GM19455 (cell line): Measurements from ENCODE around the gene RAD51B.
"Not testable (repeated sequence)": the region's sequence is repeated elsewhere in the genome, so short reads cannot be mapped to it uniquely, and the experiment has no call there.

ENCODE experiments used
- ATAC-seq: cut with Tn5 transposase; IDR thresholded peaks from one replicate; pipeline ENCODE4 v1.9.1; 2021; ENCODE audit not compliant: unreplicated experiment

The RAD51B gene

DNA sequence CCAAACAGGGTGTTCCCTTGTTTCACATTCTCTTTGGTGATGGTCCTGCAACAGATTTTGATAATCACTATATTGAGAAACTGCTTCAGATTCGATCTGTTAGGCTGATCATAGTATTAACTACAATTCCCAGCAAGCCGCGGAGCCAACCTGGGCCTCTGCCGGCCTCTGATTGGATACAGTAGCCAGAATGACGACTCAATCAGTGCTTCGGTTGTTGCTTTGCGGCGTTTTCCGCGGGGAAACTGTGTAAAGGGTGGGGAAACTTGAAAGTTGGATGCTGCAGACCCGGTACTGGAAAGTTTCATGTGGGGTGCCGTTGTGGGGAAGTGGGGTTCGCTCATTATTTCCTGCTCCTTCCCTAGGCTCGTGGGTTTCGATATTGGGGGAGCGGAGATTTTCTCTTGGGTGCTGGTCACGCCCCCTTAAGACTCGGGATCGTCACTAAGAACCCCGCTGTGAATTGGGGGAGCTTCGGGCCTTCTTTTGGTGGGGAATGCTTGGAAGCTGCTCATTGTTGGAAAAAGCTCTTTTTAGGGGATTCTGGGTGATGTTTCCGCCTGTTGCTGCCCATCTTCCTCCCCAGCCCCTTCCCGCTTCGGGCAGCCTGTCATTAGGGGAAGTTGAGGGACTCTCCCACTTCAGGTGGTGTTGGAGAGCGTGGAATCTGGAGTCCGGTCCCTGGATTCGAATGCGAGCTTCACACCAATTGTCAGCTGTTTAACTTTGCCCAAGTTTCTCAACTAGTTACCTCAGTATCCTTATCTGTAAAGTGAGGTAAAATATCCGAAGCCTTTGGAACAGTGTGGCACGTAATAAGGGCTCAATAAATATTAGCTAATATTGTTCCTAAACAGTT, at the start of gene RAD51B:
TSS of gene RAD51B (plus strand) at position 217 of the 859 bp plus-strand sequence.
- peak; percentile 66 for ATAC-seq

GRCh38 chr14:67773844-67774377, 45.7 kb upstream of the RAD51B start:
- ATAC-seq = no peak

DNA sequence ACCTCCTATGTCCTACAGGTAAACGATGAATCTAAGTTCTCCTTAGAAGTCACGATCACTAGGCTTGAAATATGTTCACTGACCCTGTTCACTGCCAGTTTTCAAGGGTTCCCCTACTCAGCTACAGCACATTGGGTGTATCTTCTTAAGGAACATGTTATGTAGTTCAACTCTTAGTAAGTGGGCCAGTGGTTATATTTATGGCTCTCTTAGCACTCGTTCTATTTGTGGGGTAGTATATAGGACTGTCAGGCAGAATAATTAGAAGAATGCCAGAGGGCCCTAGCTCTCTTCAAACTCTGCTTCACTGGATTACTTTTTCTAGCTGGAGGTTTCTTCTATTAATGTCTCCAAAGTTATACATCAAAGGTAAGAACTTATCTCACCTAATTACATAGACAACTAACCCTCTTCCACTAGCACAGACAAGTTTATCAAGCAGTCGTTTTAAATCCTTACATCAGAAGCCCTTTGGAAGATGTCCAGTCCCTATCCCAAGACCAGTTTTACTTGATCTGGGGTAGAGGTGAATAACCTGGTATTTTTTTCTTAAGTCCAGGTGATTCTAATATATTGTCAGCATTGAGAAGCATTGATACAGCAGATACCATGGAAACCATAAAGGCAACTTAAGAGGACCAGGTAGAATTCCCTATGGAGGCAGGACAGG, 42.8 kb upstream of the RAD51B start:
- no peak for ATAC-seq

DNA sequence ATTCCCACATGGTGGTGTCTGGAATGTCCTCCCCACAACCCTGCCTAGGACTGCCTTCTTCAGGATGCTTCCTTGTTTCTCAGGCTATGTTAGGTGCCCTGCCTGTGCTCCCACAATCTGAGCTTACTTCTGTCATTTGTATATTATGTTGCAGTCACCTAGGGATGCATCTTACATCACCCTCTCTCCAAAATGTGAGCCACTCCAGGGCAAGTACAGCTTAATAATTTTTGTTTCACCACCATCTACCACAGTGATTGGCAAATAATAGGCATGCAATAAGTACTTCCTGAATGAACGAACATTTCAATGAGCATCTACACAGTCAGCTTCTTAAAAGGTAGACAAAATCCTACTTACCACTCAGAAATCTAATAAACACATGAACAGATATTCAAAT, 40.8 kb upstream of the RAD51B start:
- ATAC-seq = no peak

DNA sequence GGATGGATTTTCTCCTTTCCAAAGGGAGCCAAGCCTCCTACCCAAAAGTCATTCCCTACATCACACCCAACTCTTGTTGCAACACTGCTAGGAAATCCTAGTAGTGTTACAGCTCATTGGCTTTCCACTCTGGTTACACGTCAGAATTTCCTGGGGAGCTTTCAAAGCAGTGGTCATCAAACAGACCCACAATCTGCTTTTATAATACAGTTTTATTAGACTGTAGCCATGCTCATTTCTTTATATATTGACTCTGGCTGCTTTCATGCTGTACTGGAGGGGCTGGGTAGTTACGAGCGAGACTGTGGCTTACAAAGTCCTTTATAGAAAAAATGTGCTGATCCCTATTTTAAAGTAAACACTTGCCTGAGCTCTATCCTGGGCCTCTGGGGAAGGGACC, 37.5 kb upstream of the RAD51B start:
- ATAC-seq = no peak

- ATAC-seq = no peak
Measured at GRCh38 chr14:67784244-67784823, 35.2 kb upstream of the RAD51B start.

GRCh38 chr14:67785270-67786109, 34.1 kb upstream of the RAD51B start:
- no peak for ATAC-seq

DNA sequence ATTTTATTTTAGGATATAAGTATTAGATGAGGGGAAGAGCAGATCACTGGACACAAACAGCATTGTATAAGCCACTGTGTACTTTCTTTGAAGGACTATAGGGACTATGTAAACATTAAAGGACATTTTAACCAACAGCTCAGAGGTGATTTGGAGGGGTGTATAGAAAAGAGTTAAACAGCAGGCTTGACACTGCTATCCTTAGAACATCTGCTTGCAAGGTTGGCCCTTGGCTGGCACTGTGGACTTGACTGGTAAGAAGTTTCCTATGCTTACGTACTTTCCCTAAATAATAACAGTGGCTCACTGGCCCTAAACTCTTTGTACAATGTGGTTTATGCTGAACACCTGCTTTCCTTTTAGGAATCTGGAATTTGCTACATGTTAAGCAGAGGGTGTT, 31.9 kb upstream of the RAD51B start:
- no peak for ATAC-seq

- no peak for ATAC-seq
Measured at GRCh38 chr14:67798731-67799130, 20.8 kb upstream of the RAD51B start.

- ATAC-seq = no peak
Measured at GRCh38 chr14:67800743-67801142, 18.8 kb upstream of the RAD51B start.

GRCh38 chr14:67806246-67806645, 13.3 kb upstream of the RAD51B start:
- ATAC-seq = no peak

GRCh38 chr14:67814821-67815220, 4.8 kb upstream of the RAD51B start:
- no peak for ATAC-seq

- no peak for ATAC-seq
Measured at GRCh38 chr14:67815573-67816225, 3.9 kb upstream of the RAD51B start.

DNA sequence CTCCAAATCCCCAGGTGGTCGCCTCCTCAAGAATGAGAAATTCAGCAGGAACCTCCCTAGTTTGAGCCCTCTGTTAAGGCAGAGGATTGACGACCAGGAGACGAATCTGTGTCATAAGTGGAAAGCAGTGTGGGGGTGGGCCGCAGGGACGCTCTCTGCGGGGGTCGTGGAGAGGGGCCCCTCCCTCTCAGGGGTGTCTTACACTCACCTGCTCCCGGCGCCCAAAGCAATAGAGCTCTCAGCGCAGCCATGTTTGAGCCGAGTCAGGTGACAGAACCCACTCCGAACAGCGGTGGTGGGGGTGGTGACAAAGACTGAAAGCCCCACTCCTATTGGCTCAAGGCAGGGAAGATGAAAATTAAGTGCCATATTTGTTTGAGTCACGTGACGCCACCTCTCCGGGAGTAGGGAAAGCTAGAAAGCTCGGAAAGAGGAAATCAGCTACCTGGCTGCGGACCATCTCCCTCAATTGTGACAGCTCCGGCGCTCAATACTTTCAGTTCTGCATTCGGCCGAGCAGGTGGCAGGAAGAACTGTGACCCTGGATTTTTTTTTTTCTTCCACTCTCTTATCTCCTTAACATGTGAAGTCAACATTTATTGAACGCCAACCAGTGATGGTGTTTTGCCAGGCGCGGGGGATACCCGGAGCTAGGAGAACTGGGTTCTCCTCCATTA, 3.1 kb upstream of the RAD51B start, which contains the start of gene ZFYVE26:
TSS of gene ZFYVE26 (minus strand) at position 265 of the 677 bp plus-strand sequence. CDS start 627 bp downstream, outside the sequence.
- ATAC-seq = peak; percentile 74

DNA sequence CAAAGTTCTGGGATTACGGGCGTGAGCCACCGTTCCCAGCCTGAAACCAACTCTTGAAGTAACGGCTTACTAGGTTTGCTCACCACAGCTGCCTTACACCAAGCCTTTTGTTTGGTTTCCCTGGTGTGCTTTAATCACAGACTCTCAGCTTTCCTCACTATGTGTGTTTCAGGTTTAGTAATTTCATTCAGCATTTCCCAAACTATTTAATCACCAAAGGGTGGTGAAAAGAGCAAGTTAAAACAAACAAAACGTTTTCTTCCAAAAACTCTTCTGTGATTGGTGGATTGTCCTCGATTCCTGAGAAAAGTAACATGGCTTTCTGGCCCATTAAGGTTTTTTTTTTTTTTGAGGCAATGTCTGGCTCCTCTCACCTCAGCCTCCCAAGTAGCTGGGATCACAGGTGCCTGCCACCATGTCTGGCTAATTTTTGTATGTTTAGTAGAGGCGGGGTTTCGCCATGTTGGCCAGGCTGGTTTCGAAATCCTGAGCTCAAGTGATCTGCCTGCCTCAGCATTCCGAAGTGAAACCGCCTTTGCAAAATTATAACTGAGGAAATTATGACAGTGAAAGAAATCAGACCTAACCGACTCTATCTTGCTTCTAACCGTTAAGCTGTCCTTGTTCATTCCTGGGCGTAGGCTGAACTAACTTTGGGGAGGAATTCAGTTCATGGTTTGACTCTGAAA, 1.7 kb upstream of the RAD51B start:
- no peak for ATAC-seq

GRCh38 chr14:67818476-67818875, 1.1 kb upstream of the RAD51B start:
- ATAC-seq = not testable (repeated sequence)

DNA sequence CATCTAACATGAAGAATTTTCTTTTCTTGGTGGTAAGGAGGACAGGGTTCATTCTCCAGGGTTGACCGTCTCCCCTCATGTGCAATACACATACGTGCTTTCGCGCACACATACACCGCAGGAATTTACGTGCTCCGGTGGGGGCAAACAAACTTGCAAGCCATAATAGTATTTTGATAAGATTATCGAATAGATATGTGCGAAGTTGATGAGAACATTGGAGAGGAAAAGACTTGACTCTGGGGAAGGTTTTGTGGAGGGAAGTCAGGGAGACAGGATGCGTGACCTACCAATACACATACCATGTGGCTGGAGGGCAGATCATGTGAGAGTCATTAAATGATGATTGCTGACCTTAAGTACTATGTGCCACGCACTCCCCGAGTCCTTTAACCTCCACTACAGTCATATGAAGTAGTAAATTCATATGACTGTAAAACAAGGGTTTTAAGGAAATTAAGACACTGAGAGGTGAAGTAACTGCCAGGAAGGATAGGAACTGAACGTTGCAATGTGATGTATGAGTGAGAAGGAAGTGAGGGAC, 921 bp downstream of the RAD51B start:
- no peak for ATAC-seq

DNA sequence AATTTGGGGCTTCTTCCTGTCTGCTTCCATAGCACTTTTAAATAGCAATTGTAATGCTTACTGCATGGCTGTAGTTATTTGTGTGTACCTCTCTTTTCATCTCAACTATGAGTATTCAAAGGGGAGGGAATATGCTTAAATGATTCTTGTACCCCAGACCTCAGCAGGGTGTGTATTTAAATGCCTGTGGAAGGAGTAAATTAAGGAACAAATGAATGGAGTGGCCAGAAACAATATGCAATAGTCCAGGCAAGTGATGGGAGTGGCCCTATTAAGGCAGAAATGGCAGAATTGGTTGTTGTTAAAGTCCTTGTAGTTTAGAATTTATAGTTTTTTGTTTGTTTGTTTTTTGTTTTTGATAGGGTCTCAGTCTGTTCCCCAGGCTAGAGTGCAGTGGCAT, 1.5 kb downstream of the RAD51B start:
- no peak for ATAC-seq

DNA sequence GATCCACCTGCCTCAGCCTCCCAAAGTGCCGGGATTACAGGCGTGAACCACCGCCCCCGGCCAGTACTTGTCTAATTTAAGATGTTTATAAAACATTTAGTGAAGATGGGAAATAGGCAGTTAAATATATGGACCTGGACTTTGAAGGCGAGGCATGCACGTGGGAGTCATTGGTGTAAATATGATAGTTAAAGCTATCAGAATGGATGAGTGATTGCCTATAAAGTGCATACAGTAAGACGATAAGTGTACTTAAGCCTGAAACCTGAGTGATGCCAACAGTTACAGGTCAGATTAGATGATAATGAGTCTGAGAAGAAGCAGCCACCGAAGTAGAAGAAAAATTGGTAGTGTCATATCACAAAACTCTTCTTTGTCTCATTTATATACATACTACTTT, 11.5 kb downstream of the RAD51B start:
- ATAC-seq = no peak
